GM18505 (cell line): ENCODE results near the gene ZNF474.
"Not testable (repeated sequence)": the region's sequence is repeated elsewhere in the genome, so short reads cannot be mapped to it uniquely, and the experiment has no call there.

Experiments
- ATAC-seq: cut with Tn5 transposase; IDR thresholded peaks from one replicate; pipeline ENCODE4 v1.9.1; 2021; ENCODE audit not compliant: unreplicated experiment
- POLR2A ChIP-seq: IDR thresholded peaks from 4 replicates; pipeline ENCODE4 v1.6.1; 2011; ENCODE audit warnings: borderline replicate concordance; ENCODE audit not compliant: insufficient read depth, insufficient read length; ENCODE audit errors: extremely low read depth

ZNF474 gene

GRCh38 chr5:122129306-122129705, at the start of gene ZNF474:
Gene ZNF474 (plus strand): TSS chr5:122129546. CDS start chr5:122151991, 22,445 bp downstream.
- no peak for ATAC-seq
- TF ChIP-seq POLR2A = no peak

- no peak for TF ChIP-seq POLR2A
- no peak for ATAC-seq
These were observed 47.8 kb upstream of the ZNF474 start for GRCh38 chr5:122081541-122081940.

GRCh38 chr5:122083535-122083934, 45.8 kb upstream of the ZNF474 start:
- ATAC-seq = no peak
- TF ChIP-seq POLR2A = no peak

- no peak for ATAC-seq
- TF ChIP-seq POLR2A = no peak
These were observed 44.3 kb upstream of the ZNF474 start for GRCh38 chr5:122085041-122085440.

GRCh38 chr5:122089096-122090013, 40.0 kb upstream of the ZNF474 start:
- ATAC-seq = no peak
- TF ChIP-seq POLR2A = no peak

GRCh38 chr5:122091936-122092600, 37.3 kb upstream of the ZNF474 start:
- ATAC-seq = no peak
- TF ChIP-seq POLR2A = no peak

GRCh38 chr5:122093415-122094180, 35.7 kb upstream of the ZNF474 start:
- ATAC-seq = no peak
- no peak for TF ChIP-seq POLR2A

- ATAC-seq = not testable (repeated sequence)
These were observed 35.1 kb upstream of the ZNF474 start for GRCh38 chr5:122094251-122094650.

GRCh38 chr5:122095158-122095557, 34.2 kb upstream of the ZNF474 start:
- TF ChIP-seq POLR2A = no peak
- no peak for ATAC-seq

GRCh38 chr5:122097391-122097790, 32.0 kb upstream of the ZNF474 start:
- ATAC-seq = no peak
- TF ChIP-seq POLR2A = no peak

- TF ChIP-seq POLR2A = no peak
- ATAC-seq = no peak
These were observed 30.1 kb upstream of the ZNF474 start for GRCh38 chr5:122099060-122099790.

- ATAC-seq = peak; percentile 85
These were observed 27.6 kb upstream of the ZNF474 start for GRCh38 chr5:122101636-122102285.

More at GRCh38 chr5:122101636-122102285, 27.6 kb upstream of the ZNF474 start:
- TF ChIP-seq POLR2A = no peak
